GM12878 (cell line): Measurements from ENCODE around the gene SUMF2.

ENCODE experiments used
- BHLHE40 ChIP-seq, 2 experiments: fragments of 450-650 bp in 1 of 2; IDR thresholded peaks; 2 replicates each; pipeline ENCODE4 v1.6.1; 2011 to 2017; ENCODE audit warnings: low read depth in 2 of 2, borderline replicate concordance in 1 of 2, improper control_type of control experiment in 1 of 2, low read length in 1 of 2, mild to moderate bottlenecking in 1 of 2
- CTCF ChIP-seq, 3 experiments: IDR thresholded peaks in 2 of 3; conservative IDR thresholded peaks in 1 of 3; 2 replicates each; pipeline ENCODE4 v1.5.1; 2011; ENCODE audit warnings: low read depth in 3 of 3, low read length in 3 of 3, mild to moderate bottlenecking in 3 of 3, control low read depth in 2 of 3, moderate library complexity in 2 of 3, inconsistent platforms in 1 of 3, mixed read lengths in 1 of 3; ENCODE audit not compliant: control insufficient read depth in 2 of 3, insufficient read depth in 1 of 3; ENCODE audit errors: extremely low read depth in 1 of 3
- POLR2A ChIP-seq: IDR thresholded peaks from 2 replicates; pipeline ENCODE4 v1.6.1; 2011; ENCODE audit warnings: low read depth, mild to moderate bottlenecking, low read length
- POLR2AphosphoS5 ChIP-seq: IDR thresholded peaks from 2 replicates; pipeline ENCODE4 v1.6.1; 2011; ENCODE audit warnings: mild to moderate bottlenecking, low read length, inconsistent platforms
- SMAD1 ChIP-seq: fragments of 450-650 bp; IDR thresholded peaks from 2 replicates; pipeline ENCODE4 v1.6.1; 2018; ENCODE audit warnings: mild to moderate bottlenecking, low read depth; ENCODE audit not compliant: partially characterized antibody

GRCh38 chr7:56083150-56083785, 19.2 kb downstream of the SUMF2 start:
- TF ChIP-seq BHLHE40 (IDR thresholded peaks at IDR 0.05; ENCODE audit: borderline replicate concordance in 1 of 2, low read depth in 2 of 2, low read length in 1 of 2) = no peak
- no peak for TF ChIP-seq CTCF (IDR thresholded peaks at IDR 0.05 in 2 of 3, conservative IDR thresholded peaks at IDR 0.05 in 1 of 3; ENCODE audit: control insufficient read depth in 2 of 3, extremely low read depth in 1 of 3, insufficient read depth in 1 of 3, low read depth in 3 of 3, low read length in 3 of 3)
- no peak for TF ChIP-seq SMAD1
- no peak for TF ChIP-seq POLR2AphosphoS5
- TF ChIP-seq POLR2A = peak; percentile 52
